Mesothelial cell of epicardium (in vitro differentiated cells): ENCODE data around the gene MPDZ. TPM values are rescaled to one million over a fixed set of nuclear protein-coding genes. Genes with fewer than 3 reads are reported as not detected.

Experiments used
- DNase-seq, 2 experiments: peaks; one replicate each; pipeline ENCODE4 v3.0.0; 2021; ENCODE audit warnings: low spot score in 2 of 2; ENCODE audit not compliant: unreplicated experiment in 2 of 2
- H3K27ac Mint-ChIP-seq: 2 replicates; pipeline ENCODE4 v1.8.0; 2021; ENCODE audit warnings: mixed read lengths
- H3K27me3 Mint-ChIP-seq: 2 replicates; pipeline ENCODE4 v1.8.0; 2021; ENCODE audit warnings: low read depth, mixed read lengths
- H3K36me3 Mint-ChIP-seq: 2 replicates; pipeline ENCODE4 v1.8.0; 2021; ENCODE audit warnings: mixed read lengths
- H3K4me1 Mint-ChIP-seq: 2 replicates; pipeline ENCODE4 v1.8.0; 2021; ENCODE audit warnings: mixed read lengths
- H3K4me3 Mint-ChIP-seq: 2 replicates; pipeline ENCODE4 v1.8.0; 2021; ENCODE audit warnings: mild to moderate bottlenecking, moderate library complexity, mixed read lengths
- H3K9me3 Mint-ChIP-seq: 2 replicates; pipeline ENCODE4 v1.8.0; 2021; ENCODE audit warnings: mixed read lengths
- CTCF ChIP-seq: fragments of 200-600 bp; sonication (generic); IDR thresholded peaks from one replicate; pipeline ENCODE4 v1.5.0; 2021; ENCODE audit warnings: antibody characterized with exemption; ENCODE audit not compliant: unreplicated experiment
- total RNA-seq: library from RNA; stranded (reverse); gene quantifications from 3 replicates; pipeline ENCODE4 v1.2.1, GENCODE V29; 2021

MPDZ gene
- total RNA-seq, 1 donor from 2014 or later: 187 TPM

- Mint-ChIP-seq H3K4me3 (no peak overlapping the region), H3K4me1 (peaks cover 22% of the 10 kb centered on the region)
These were observed 154.2 kb downstream of the MPDZ start for GRCh38 chr9:13125261-13125660.

GRCh38 chr9:13122756-13123369, 156.6 kb downstream of the MPDZ start:
- Mint-ChIP-seq H3K27ac (peak overlapping the region; percentile 59), H3K36me3 (peaks cover 70% of the 10 kb centered on the region), H3K9me3 (no peaks in the 10 kb centered on the region), H3K27me3 (no peaks in the 10 kb centered on the region), H3K4me3 (no peak overlapping the region), H3K4me1 (peaks cover 13% of the 10 kb centered on the region)
- no peak for DNase-seq
- TF ChIP-seq CTCF: no peak

More at GRCh38 chr9:13125261-13125660, 154.2 kb downstream of the MPDZ start:
- no peak for DNase-seq
- Mint-ChIP-seq H3K27me3 (no peaks in the 10 kb centered on the region), H3K36me3 (peaks cover 66% of the 10 kb centered on the region), H3K27ac (peak overlapping the region; percentile 59), H3K9me3 (no peaks in the 10 kb centered on the region)
- TF ChIP-seq CTCF: no peak

GRCh38 chr9:13118313-13118712, 161.2 kb downstream of the MPDZ start:
- H3K9me3 Mint-ChIP-seq: no peaks in the 10 kb centered on the region
- H3K27ac Mint-ChIP-seq: no peak overlapping the region
- TF ChIP-seq CTCF: no peak
- H3K4me1 Mint-ChIP-seq: peaks cover 3% of the 10 kb centered on the region
- no peak overlapping the region for H3K4me3 Mint-ChIP-seq
- no peak for DNase-seq
- H3K27me3 Mint-ChIP-seq: no peaks in the 10 kb centered on the region
- peaks cover 59% of the 10 kb centered on the region for H3K36me3 Mint-ChIP-seq

GRCh38 chr9:13116292-13116691, 163.2 kb downstream of the MPDZ start:
- Mint-ChIP-seq H3K27me3 (no peaks in the 10 kb centered on the region), H3K4me3 (no peak overlapping the region), H3K9me3 (no peaks in the 10 kb centered on the region), H3K27ac (no peak overlapping the region), H3K36me3 (peaks cover 59% of the 10 kb centered on the region), H3K4me1 (peaks cover 6% of the 10 kb centered on the region)
- no peak for DNase-seq
- TF ChIP-seq CTCF: no peak

GRCh38 chr9:13113751-13114150, 165.7 kb downstream of the MPDZ start:
- no peak for DNase-seq
- H3K27ac Mint-ChIP-seq: no peak overlapping the region
- H3K36me3 Mint-ChIP-seq: peaks cover 54% of the 10 kb centered on the region
- no peak for TF ChIP-seq CTCF
- H3K4me3 Mint-ChIP-seq: no peak overlapping the region
- peaks cover 14% of the 10 kb centered on the region for H3K4me1 Mint-ChIP-seq
- H3K27me3 Mint-ChIP-seq: no peaks in the 10 kb centered on the region
- H3K9me3 Mint-ChIP-seq: no peaks in the 10 kb centered on the region
